ENCODE data around the gene NOS3.
"Not testable (repeated sequence)": the region's sequence is repeated elsewhere in the genome, so short reads cannot be mapped to it uniquely, and the experiment has no call there.

The NOS3 gene

GRCh38 chr7:151034312-151035025 is 43.7 kb downstream of the NOS3 start:
- no peak for DNase-seq (ENCODE audit: low read depth in 1 of 2, low spot score in 1 of 2)

GRCh38 chr7:151035026-151035717 is 44.4 kb downstream of the NOS3 start:
- no peak for DNase-seq (ENCODE audit: low read depth in 1 of 2, low spot score in 1 of 2)

DNA sequence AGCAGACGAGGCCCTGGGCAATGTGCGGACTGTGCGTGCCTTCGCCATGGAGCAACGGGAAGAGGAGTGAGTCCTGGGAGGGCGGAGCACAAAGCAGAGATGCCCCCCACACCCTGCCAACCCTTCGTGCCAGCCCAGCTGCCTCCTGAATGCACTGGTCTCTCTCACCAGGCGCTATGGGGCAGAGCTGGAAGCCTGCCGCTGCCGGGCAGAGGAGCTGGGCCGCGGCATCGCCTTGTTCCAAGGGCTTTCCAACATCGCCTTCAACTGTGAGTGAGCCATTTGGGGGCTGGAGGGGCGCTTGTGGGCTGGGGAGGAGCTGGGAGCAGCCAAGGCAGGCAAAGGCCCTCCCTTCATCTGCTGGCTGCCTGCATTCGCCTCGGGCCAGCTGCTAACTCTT is 45.1 kb downstream of the NOS3 start:
- DNase-seq (ENCODE audit: low read depth in 1 of 2, low spot score in 1 of 2) = no peak

DNA sequence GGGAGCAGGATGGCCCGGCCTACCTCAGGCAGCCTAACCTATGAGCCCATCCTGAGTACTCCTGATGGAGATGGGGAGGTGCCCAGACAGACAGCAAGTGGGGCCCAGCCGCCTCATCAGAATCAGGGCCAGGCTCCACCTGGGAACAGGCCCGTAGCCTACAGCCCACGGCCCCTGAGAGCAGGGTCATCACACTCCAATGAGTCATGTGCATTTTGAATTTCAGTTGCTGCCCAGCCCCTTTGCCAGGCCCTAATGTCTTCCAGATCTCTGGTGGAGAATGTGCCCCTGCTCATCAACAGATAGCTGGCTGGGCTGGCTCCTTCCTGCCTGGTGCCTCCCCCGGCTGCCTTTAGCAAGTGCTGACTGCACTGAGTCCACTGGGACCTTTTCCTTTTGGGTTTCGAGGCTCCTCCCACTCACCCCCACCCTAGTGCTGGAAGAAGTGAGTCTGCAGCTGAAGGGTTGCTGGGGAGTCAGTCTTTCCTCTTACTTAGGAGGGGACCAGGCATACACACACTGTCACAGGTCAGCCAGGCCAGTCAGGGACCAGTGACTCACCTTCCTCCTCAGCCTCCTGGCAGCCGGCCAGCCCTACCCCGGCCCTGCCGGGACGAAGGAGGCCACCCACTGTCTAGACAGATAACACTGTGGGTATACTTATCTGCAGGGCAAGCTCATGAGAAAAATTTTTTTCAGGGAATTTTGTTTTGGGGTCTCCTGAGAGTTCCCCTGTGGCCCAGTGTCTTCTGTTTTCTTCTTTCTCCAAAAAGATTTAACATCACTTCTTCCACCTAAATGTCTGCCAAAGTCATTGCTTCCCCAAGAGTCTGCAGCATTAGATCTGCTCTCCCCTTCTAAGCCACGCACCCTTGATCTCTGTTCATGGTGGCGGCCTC is 48.4 kb downstream of the NOS3 start:
- DNase-seq (ENCODE audit: low read depth in 1 of 2, low spot score in 1 of 2) = peak in 1 of 2 donors; percentile 33

GRCh38 chr7:151039850-151040548 is 49.2 kb downstream of the NOS3 start:
- DNase-seq (ENCODE audit: low read depth in 1 of 2, low spot score in 1 of 2) = no peak

DNA sequence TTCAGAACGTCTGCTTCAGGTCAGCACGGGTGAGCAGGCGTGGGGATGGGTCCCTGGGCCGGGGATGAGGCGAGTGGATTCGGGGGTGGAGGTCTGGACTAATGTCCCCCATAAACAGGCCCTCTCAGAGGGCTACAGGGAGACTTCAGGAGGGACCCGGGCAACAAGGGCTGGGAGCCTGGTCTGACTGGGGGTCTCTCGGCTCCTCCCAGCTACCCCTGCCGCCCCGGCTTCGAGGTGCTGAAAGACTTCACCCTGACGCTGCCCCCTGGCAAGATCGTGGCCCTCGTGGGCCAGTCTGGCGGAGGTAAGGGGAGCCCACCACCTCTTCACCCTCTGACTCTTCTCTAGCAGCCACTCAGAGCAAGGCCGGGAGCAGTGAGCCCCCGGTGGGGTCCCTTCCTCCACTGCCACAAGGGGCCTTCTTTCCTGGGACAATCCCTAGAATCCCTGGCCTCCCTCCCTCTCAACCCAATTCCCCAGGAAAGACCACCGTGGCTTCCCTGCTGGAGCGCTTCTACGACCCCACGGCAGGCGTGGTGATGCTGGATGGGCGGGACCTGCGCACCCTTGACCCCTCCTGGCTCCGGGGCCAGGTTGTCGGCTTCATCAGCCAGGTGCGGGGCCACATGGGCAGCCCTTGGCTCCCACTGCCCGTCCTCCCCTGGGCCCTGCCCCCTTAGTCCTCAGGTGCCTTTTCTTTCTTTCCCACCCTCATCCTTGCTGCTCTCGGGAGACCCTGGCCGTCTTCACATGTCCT is 50.0 kb downstream of the NOS3 start:
- no peak for DNase-seq (ENCODE audit: low read depth in 1 of 2, low spot score in 1 of 2)

DNA sequence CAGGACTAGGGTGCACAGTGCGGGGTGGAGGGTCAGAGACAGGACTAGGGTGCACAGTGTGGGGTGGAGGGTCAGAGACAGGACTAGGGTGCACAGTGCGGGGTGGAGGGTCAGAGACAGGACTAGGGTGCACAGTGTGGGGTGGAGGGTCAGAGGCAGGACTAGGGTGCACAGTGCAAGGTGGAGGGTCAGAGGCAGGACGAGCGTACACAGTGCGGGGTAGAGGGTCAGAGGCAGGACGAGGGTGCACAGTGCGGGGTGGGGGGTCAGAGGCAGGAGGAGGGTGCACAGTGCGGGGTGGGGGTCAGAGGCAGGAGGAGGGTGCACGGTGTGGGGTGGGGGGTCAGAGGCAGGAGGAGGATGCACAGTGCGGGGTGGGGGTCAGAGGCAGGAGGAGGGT is 52.6 kb downstream of the NOS3 start:
- DNase-seq (ENCODE audit: low read depth in 1 of 2, low spot score in 1 of 2) = not testable (repeated sequence)

- no peak for DNase-seq (ENCODE audit: low read depth in 1 of 2, low spot score in 1 of 2)
These were observed 53.1 kb downstream of the NOS3 start for GRCh38 chr7:151043959-151044358.

DNA sequence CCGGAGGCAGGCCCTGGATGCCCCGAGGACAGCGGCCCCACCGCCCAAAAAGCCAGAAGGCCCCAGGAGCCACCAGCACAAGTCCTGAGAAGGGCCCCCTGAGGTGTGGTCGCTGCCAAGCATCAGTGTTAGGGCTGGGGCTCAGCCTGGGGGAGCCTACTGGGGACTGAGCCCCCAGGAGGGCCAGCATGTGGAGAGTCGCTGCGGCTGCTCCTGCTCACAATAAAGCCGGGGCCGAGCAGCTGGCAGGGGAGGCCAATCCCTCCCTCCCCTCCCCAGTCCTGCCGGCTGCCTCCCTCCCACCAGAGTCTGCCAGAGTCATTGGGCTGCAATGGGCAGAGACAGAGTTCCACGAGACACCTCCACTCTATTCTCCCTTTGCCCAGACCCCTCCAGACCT is 54.4 kb downstream of the NOS3 start:
- no peak for DNase-seq (ENCODE audit: low read depth in 1 of 2, low spot score in 1 of 2)

GRCh38 chr7:151045967-151046366 is 55.1 kb downstream of the NOS3 start:
- no peak for DNase-seq (ENCODE audit: low read depth in 1 of 2, low spot score in 1 of 2)

DNA sequence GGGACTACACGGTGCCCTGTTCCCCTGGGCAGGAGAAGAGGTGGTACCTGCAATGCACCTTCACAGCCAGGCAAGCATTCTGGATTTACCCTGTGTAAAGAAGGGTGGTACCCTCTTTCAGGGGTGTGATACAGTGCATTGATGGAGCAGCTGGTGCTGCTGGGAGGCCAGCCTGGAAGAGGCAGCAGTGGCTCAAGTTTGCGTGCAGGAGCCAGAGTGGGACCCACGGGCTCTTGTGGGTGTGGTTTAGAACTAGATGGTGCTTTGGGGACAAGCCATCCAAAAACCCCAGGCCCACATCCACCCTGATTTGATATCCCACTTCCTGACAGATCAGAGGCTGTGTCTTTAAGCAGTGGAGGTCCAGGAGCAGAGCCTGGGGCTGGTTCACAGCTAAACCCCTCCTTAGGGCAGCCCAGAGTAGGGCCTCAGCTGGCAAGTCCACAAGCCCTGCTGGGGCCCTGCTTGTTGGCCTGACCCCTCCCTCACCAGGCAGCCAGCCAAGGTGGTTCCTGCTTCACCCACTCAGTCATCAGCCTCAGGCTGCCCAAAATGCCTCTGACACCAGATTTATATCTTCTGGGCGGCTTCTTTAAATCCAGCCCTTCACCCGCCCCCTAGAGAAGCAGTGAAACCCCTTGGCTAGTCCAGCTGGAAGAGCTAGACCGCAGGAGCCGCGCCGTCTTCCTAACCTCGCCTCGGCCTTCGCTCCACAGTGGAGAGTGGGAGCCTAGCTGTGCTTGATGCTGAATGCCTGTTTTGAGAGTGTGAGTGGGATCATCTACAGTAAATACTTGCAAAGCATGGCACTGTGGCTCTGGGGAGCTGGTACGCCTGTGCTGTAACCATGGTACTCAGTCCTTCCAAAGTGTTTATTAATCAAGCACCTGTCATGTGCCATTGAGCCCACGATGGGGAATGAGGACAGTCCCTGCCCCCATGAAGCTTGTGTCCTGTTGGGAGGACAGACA is 56.1 kb downstream of the NOS3 start:
- DNase-seq (ENCODE audit: low read depth in 1 of 2, low spot score in 1 of 2) = no peak

DNA sequence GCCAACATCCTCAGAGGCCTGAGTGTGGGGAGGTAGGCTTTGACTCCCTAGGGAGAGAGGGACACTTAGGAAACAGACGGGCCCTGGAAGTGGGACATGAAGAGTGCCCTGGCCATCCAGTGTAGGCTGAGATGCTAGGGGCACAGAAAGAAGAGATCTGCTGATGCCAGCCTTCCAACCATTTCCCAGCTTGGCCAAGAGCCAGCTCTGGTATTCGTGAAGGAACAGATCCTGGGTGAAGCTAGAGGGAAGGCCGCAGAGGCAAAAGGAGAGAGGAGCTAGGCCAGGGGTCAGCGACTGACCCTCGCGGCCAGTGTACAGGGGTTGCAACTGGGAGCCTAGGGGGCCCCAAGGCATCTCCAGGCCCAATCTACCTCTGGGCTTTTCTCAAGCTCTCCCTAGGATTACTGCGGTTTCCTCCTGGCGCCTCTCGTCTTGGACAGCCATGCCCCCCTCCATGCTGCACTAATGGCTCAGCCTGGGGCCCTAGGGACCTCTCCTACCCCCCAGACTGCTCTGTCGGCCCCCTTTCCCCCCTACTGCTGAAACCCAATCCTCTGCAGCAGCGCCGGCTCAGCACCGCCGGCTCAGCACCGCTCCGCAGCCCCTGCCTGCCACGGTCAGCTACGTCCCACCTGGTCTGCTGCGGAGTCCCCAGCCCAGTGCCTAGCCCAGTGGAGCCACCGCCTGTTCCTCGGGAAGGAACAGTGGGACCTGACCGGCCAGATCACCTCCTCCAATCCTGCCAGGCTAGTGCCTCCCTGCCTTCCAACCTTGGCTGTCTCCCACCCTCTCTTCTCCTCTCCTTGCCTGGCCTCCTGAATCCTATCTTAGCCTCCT is 57.4 kb downstream of the NOS3 start, which contains the start of gene ASIC3:
Gene ASIC3, plus strand, starts transcription at position 556 of the 840 bp plus-strand sequence. CDS start 355 bp downstream, outside the sequence.
- no peak for DNase-seq (ENCODE audit: low read depth in 1 of 2, low spot score in 1 of 2)

DNA sequence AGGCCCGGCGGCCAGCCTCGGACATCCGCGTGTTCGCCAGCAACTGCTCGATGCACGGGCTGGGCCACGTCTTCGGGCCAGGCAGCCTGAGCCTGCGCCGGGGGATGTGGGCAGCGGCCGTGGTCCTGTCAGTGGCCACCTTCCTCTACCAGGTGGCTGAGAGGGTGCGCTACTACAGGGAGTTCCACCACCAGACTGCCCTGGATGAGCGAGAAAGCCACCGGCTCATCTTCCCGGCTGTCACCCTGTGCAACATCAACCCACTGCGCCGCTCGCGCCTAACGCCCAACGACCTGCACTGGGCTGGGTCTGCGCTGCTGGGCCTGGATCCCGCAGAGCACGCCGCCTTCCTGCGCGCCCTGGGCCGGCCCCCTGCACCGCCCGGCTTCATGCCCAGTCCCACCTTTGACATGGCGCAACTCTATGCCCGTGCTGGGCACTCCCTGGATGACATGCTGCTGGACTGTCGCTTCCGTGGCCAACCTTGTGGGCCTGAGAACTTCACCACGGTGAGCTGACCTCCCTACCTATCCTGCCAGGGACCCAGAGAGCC is 58.2 kb downstream of the NOS3 start:
- no peak for DNase-seq (ENCODE audit: low read depth in 1 of 2, low spot score in 1 of 2)

DNA sequence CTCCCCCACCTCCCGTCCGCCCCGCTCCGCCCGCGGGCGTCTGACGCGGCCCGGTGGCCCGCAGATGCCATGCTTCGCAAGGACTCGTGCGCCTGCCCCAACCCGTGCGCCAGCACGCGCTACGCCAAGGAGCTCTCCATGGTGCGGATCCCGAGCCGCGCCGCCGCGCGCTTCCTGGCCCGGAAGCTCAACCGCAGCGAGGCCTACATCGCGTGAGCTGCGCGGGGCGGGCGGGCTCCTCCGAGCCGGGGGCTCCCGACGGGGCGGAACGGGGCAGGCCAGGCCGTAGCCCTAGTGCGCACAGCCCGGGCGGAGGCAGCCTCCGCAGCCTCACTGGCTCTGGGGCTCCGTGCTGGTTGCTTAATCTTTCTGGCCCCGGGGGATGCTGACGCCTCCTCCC is 60.3 kb downstream of the NOS3 start:
- peak in 1 of 2 donors; percentile 37 for DNase-seq (ENCODE audit: low read depth in 1 of 2, low spot score in 1 of 2)

GRCh38 chr7:151053096-151053495 is 62.3 kb downstream of the NOS3 start:
- DNase-seq (ENCODE audit: low read depth in 1 of 2, low spot score in 1 of 2) = no peak

DNA sequence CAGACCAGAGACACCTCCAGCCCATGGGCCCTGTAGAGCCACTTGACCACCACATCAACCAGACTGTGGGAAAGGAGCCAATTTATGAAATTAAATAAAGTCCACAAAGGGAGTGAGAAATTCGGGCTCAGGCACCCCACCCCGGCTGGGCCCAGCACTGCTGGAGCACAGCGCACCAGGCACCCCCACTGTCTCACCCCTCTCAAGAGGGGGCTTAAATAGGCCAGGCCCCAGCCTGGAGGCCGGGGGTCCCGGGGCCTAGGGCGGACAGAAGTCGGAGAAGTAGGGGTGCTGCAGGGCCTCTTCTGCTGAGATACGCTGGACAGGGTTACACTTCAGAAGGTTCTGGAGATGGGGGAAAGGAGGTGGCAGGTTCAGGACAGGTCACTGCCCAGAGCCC is 62.9 kb downstream of the NOS3 start:
- DNase-seq (ENCODE audit: low read depth in 1 of 2, low spot score in 1 of 2) = no peak

GRCh38 chr7:151056283-151056665 is 65.5 kb downstream of the NOS3 start:
- no peak for DNase-seq (ENCODE audit: low read depth in 1 of 2, low spot score in 1 of 2)
